Erythroblast (primary cell): ENCODE data around the gene FLNA.

ENCODE experiments used
- DNase-seq, 2 experiments: peaks; one replicate each; lab custom pipeline; 2025; lab: John Stamatoyannopoulos, UW
- GATA1 ChIP-seq: IDR thresholded peaks from 2 replicates; pipeline ENCODE4 v1.6.1; 2011; ENCODE audit warnings: low read depth, mild to moderate bottlenecking, control low read depth, low read length, moderate library complexity
- POLR2A ChIP-seq: IDR thresholded peaks from 2 replicates; pipeline ENCODE4 v1.6.1; 2011; ENCODE audit warnings: mild to moderate bottlenecking, low read length

The FLNA gene

GRCh38 chrX:154374313-154375155, at the start of gene FLNA:
Gene FLNA, minus strand, starts transcription at chrX:154374634. Its CDS starts 3,389 bp downstream, at chrX:154371245.
- peak; percentile 42 to 65 for DNase-seq
- TF ChIP-seq GATA1 (no peak), POLR2A (no peak)

GRCh38 chrX:154420402-154420756, 45.9 kb upstream of the FLNA start:
- no peak for DNase-seq
- no peak for TF ChIP-seq POLR2A
- no peak for TF ChIP-seq GATA1

GRCh38 chrX:154419688-154420401, 45.4 kb upstream of the FLNA start:
- TF ChIP-seq POLR2A: no peak
- no peak for DNase-seq

GRCh38 chrX:154419189-154419588, 44.8 kb upstream of the FLNA start:
- DNase-seq: no peak
- TF ChIP-seq GATA1 (no peak), POLR2A (no peak)

GRCh38 chrX:154417157-154417556, 42.7 kb upstream of the FLNA start:
- DNase-seq: no peak
- TF ChIP-seq GATA1 (no peak), POLR2A (no peak)

GRCh38 chrX:154413142-154413541, 38.7 kb upstream of the FLNA start:
- no peak for DNase-seq
- TF ChIP-seq GATA1 (no peak), POLR2A (no peak)

GRCh38 chrX:154412468-154412867, 38.0 kb upstream of the FLNA start:
- TF ChIP-seq GATA1 (no peak), POLR2A (no peak)
- DNase-seq: no peak

- TF ChIP-seq POLR2A (no peak), GATA1 (no peak)
- peak; percentile 66 to 72 for DNase-seq
Observed at GRCh38 chrX:154411981-154412340, 37.5 kb upstream of the FLNA start.

- DNase-seq: peak; percentile 77 to 83
- peak; percentile 16 for TF ChIP-seq POLR2A
- TF ChIP-seq GATA1: no peak
Observed at GRCh38 chrX:154409222-154409871, 34.9 kb upstream of the FLNA start, which contains the start of gene DNASE1L1. Gene DNASE1L1, minus strand, starts transcription at chrX:154409254. Its CDS starts 3,686 bp downstream, at chrX:154405568.

GRCh38 chrX:154408659-154409221, 34.3 kb upstream of the FLNA start:
- TF ChIP-seq POLR2A (peak; percentile 31), GATA1 (no peak)
- no peak for DNase-seq

- TF ChIP-seq GATA1 (no peak), POLR2A (no peak)
- no peak for DNase-seq
Observed at GRCh38 chrX:154404625-154405192, 30.3 kb upstream of the FLNA start.

- TF ChIP-seq POLR2A (no peak), GATA1 (no peak)
- no peak for DNase-seq
Observed at GRCh38 chrX:154403858-154404257, 29.4 kb upstream of the FLNA start.

GRCh38 chrX:154403192-154403591, 28.8 kb upstream of the FLNA start:
- no peak for TF ChIP-seq POLR2A
- TF ChIP-seq GATA1: no peak
- DNase-seq: no peak

GRCh38 chrX:154402622-154403127, 28.2 kb upstream of the FLNA start:
- TF ChIP-seq GATA1 (no peak), POLR2A (no peak)

More at GRCh38 chrX:154402622-154403127, 28.2 kb upstream of the FLNA start:
- no peak for DNase-seq
